WERI-Rb-1 (cell line): ENCODE measurements around the gene UBASH3A.

Experiments used
- DNase-seq: peaks from one replicate; pipeline ENCODE4 v3.0.0-alpha.2; 2020
- H3K27ac ChIP-seq: fragments of 250-450 bp; sonication (Bioruptor Pico); 2 replicates; pipeline ENCODE4 v1.5.1; 2020; ENCODE audit warnings: mild to moderate bottlenecking, moderate library complexity
- H3K27me3 ChIP-seq: fragments of 250-450 bp; sonication (Bioruptor Pico); 2 replicates; pipeline ENCODE4 v1.5.1; 2021; ENCODE audit warnings: mild to moderate bottlenecking, low read depth, moderate library complexity; ENCODE audit not compliant: insufficient read depth, severe bottlenecking
- H3K36me3 ChIP-seq: fragments of 250-450 bp; sonication (Bioruptor Pico); 2 replicates; pipeline ENCODE4 v1.5.1; 2020; ENCODE audit warnings: mild to moderate bottlenecking, moderate library complexity
- H3K4me3 ChIP-seq: 2 replicates; pipeline ENCODE4 v1.5.1; 2011; ENCODE audit warnings: low read depth, mild to moderate bottlenecking, control low read depth, low read length
- H3K9me3 ChIP-seq: fragments of 250-450 bp; sonication (Bioruptor Pico); 2 replicates; pipeline ENCODE4 v1.5.1; 2021; ENCODE audit warnings: mild to moderate bottlenecking, moderate library complexity; ENCODE audit not compliant: severe bottlenecking
- TF ChIP-seq, protein P1 (sequence below): IDR thresholded peaks from 2 replicates; pipeline ENCODE4 v1.5.1; 2011; ENCODE audit warnings: low read depth, mild to moderate bottlenecking, control low read depth, inconsistent platforms, low read length

UBASH3A gene, protein sequence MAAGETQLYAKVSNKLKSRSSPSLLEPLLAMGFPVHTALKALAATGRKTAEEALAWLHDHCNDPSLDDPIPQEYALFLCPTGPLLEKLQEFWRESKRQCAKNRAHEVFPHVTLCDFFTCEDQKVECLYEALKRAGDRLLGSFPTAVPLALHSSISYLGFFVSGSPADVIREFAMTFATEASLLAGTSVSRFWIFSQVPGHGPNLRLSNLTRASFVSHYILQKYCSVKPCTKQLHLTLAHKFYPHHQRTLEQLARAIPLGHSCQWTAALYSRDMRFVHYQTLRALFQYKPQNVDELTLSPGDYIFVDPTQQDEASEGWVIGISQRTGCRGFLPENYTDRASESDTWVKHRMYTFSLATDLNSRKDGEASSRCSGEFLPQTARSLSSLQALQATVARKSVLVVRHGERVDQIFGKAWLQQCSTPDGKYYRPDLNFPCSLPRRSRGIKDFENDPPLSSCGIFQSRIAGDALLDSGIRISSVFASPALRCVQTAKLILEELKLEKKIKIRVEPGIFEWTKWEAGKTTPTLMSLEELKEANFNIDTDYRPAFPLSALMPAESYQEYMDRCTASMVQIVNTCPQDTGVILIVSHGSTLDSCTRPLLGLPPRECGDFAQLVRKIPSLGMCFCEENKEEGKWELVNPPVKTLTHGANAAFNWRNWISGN

DNA sequence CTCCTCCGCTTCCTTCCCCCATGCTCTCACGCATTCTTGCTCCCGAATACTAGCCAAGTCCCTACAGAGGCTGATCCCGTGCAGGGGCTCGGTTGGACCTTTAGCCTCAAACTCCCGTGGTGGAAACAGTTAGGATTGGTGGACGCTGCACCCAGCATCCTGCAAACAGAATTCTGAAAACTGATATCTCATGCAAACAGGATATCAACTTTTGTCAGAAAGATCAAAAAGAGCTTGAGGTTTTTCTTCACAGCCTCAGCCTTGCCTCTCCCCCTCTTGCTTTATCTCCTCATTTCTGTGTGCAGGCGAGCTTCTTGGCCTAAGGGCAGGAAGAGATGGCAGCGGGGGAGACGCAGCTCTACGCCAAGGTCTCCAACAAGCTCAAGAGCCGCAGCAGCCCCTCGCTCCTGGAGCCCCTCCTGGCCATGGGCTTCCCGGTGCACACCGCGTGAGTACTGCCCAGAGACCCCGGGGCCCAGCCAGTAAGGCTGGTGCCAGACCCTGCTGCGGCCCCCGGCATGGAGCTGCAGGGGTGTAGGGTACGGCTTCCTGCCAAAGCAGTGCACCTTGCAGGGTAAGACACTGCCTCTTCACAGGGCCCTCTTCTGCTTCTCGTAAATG, at the start of gene UBASH3A:
UBASH3A (plus strand) TSS at position 292 of the 621 bp plus-strand sequence; CDS start at position 336, 44 bp downstream.
- H3K27ac ChIP-seq: no peak within 1 kb of the TSS
- DNase-seq: no peak
- H3K9me3 ChIP-seq: peaks cover 8% of the 10 kb centered on the region
- no peaks in the 10 kb centered on the region for H3K36me3 ChIP-seq
- no peak within 1 kb of the TSS for H3K4me3 ChIP-seq
- TF ChIP-seq, protein P1, sequence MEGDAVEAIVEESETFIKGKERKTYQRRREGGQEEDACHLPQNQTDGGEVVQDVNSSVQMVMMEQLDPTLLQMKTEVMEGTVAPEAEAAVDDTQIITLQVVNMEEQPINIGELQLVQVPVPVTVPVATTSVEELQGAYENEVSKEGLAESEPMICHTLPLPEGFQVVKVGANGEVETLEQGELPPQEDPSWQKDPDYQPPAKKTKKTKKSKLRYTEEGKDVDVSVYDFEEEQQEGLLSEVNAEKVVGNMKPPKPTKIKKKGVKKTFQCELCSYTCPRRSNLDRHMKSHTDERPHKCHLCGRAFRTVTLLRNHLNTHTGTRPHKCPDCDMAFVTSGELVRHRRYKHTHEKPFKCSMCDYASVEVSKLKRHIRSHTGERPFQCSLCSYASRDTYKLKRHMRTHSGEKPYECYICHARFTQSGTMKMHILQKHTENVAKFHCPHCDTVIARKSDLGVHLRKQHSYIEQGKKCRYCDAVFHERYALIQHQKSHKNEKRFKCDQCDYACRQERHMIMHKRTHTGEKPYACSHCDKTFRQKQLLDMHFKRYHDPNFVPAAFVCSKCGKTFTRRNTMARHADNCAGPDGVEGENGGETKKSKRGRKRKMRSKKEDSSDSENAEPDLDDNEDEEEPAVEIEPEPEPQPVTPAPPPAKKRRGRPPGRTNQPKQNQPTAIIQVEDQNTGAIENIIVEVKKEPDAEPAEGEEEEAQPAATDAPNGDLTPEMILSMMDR: no peak
- no peaks in the 10 kb centered on the region for H3K27me3 ChIP-seq

DNA sequence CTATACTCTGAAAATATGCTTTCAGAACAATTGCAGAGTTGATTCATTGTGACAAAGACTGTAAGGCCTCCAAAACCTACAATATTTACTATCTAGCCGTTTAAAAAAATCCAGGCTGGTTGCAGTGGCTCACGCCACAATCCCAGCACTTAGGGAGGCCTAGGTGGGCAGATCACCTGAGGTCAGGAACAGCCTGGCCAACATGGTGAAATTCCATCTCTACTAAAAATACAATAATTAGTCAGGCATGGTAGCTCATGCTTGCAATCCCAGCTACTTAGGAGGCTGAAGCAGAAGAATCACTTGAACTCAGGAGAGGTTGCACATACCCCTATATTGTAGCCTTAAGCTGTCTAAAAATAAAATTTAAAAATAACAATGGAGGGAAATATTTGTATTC, 47.7 kb upstream of the UBASH3A start:
- Histone ChIP-seq H3K9me3 (peaks cover 29% of the 10 kb centered on the region), H3K36me3 (no peaks in the 10 kb centered on the region), H3K27ac (no peak overlapping the region), H3K27me3 (no peaks in the 10 kb centered on the region), H3K4me3 (no peak overlapping the region)
- TF ChIP-seq, protein P1: no peak
- DNase-seq: no peak

DNA sequence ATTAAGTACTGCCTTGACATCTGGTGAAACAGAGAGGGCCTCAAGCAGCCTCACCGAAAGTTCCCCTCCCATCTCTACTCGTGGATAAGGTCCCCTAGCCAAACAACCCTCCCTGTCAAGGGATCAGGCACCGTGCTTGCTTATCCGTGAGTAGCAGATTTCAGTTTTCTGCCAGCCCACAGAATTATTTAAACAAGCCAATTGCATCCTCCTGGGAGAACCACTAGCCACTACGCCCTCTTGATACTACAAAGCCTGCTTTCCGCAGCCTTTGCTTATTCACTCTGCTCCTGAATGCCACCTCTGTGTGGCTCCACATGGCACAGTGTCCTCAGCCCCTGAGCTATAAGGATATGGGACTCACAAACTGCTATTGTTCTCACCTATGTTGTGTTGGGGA, 47.1 kb upstream of the UBASH3A start:
- no peak overlapping the region for H3K4me3 ChIP-seq
- TF ChIP-seq, protein P1: no peak
- DNase-seq: no peak
- no peaks in the 10 kb centered on the region for H3K36me3 ChIP-seq
- H3K27me3 ChIP-seq: no peaks in the 10 kb centered on the region
- H3K9me3 ChIP-seq: peaks cover 29% of the 10 kb centered on the region
- no peak overlapping the region for H3K27ac ChIP-seq

DNA sequence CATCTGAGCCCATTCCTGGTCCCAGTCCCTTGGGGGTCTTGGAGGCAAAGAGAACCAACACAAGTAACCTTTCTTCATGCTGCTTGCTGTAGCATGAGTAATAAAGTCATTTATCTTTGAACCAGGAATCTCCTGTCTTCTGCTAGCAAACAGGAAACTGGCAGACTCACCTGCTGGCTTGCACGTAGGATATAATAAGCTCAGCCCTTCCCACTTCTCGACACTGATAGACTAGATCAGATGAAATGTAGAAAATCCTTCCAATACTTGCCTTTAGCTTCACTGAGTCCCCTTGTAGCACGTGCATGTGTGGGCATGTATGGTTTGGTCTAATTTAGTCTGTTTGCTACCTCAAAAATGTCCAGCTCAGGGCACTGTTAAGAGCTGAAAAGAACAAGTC, 46.4 kb upstream of the UBASH3A start:
- H3K27ac ChIP-seq: no peak overlapping the region
- H3K36me3 ChIP-seq: no peaks in the 10 kb centered on the region
- H3K4me3 ChIP-seq: no peak overlapping the region
- H3K9me3 ChIP-seq: peaks cover 29% of the 10 kb centered on the region
- no peak for DNase-seq
- TF ChIP-seq, protein P1: no peak
- H3K27me3 ChIP-seq: no peaks in the 10 kb centered on the region

DNA sequence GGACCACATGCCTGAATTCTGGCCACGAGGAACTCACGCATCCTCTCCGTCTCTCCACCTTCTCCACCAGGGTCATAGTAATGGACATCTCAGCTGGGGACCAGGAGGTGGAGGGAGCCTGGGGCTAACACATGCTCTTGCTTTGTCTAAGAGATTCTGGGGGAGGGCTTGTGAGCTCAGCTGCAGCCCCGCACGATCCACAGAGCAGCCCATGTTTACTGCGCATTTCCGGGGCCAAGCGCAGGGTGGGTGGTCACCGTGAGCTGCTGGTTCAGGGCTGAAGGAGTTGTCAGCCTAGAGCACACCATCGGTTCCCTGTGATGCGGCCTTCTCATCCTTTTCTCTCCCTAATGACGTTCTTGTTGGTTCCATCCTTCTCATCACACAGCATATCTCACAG, 45.4 kb upstream of the UBASH3A start:
- Histone ChIP-seq H3K36me3 (no peaks in the 10 kb centered on the region), H3K4me3 (no peak overlapping the region), H3K27ac (no peak overlapping the region), H3K27me3 (no peaks in the 10 kb centered on the region), H3K9me3 (peaks cover 29% of the 10 kb centered on the region)
- no peak for DNase-seq
- TF ChIP-seq, protein P1: no peak
